NT2/D1 (cell line): ENCODE data around the gene PPP1R13L.

Experiments
- SUZ12 ChIP-seq: IDR thresholded peaks from 2 replicates; pipeline ENCODE4 v1.6.1; 2011; ENCODE audit not compliant: insufficient read length, insufficient read depth; ENCODE audit errors: extremely low read depth
- YY1 ChIP-seq: IDR thresholded peaks from 2 replicates; pipeline ENCODE4 v1.6.1; 2011; ENCODE audit not compliant: insufficient read length, insufficient read depth
- ZNF274 ChIP-seq: IDR thresholded peaks from 2 replicates; pipeline ENCODE4 v1.6.1; 2011; ENCODE audit warnings: mild to moderate bottlenecking, low read depth, low read length

DNA sequence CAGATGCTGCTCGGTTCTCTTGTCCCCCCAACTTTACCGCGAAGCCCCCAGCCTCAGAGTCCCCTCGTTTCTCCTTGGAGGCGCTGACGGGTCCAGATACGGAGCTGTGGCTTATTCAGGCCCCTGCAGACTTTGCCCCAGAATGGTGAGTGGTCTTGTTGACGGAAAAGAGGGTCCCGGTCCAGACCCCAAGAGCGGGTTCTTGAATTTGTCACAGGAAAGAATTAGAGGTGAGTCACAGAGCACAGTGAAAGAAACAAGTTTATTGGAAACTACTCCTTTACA, 2.2 kb upstream of the PPP1R13L start:
- TF ChIP-seq SUZ12 (no peak), ZNF274 (no peak), YY1 (no peak)
